GM21360 (cell line): ENCODE results near the gene SAMHD1.
"Not testable (repeated sequence)": the region's sequence is repeated elsewhere in the genome, so short reads cannot be mapped to it uniquely, and the experiment has no call there.

Experiments used
- ATAC-seq: cut with Tn5 transposase; IDR thresholded peaks from one replicate; pipeline ENCODE4 v1.9.1; 2021; ENCODE audit warnings: mild to moderate bottlenecking, moderate library complexity; ENCODE audit not compliant: unreplicated experiment

Gene SAMHD1

GRCh38 chr20:36917943-36918342 lies 33.6 kb downstream of the SAMHD1 start:
- ATAC-seq, result no peak

GRCh38 chr20:36917240-36917639 lies 34.3 kb downstream of the SAMHD1 start:
- no peak for ATAC-seq

GRCh38 chr20:36916199-36916598 lies 35.3 kb downstream of the SAMHD1 start:
- no peak for ATAC-seq

- ATAC-seq, result no peak
Measured at GRCh38 chr20:36908603-36909002, 42.9 kb downstream of the SAMHD1 start.

GRCh38 chr20:36906086-36906485 lies 45.4 kb downstream of the SAMHD1 start:
- not testable (repeated sequence) for ATAC-seq

GRCh38 chr20:36905566-36905965 lies 45.9 kb downstream of the SAMHD1 start:
- ATAC-seq, result not testable (repeated sequence)

- ATAC-seq, result no peak
Measured at GRCh38 chr20:36904690-36905089, 46.8 kb downstream of the SAMHD1 start.

GRCh38 chr20:36895036-36895435 lies 56.5 kb downstream of the SAMHD1 start:
- no peak for ATAC-seq

- ATAC-seq, result no peak
Measured at GRCh38 chr20:36893801-36894200, 57.7 kb downstream of the SAMHD1 start.

GRCh38 chr20:36891211-36891610 lies 60.3 kb downstream of the SAMHD1 start:
- no peak for ATAC-seq

- ATAC-seq, result no peak
Measured at GRCh38 chr20:36890586-36890985, 60.9 kb downstream of the SAMHD1 start.

- no peak for ATAC-seq
Measured at GRCh38 chr20:36888880-36889516, 62.5 kb downstream of the SAMHD1 start.

- no peak for ATAC-seq
Measured at GRCh38 chr20:36887752-36888090, 63.8 kb downstream of the SAMHD1 start.

- no peak for ATAC-seq
Measured at GRCh38 chr20:36886859-36887751, 64.4 kb downstream of the SAMHD1 start.

GRCh38 chr20:36885356-36885755 lies 66.2 kb downstream of the SAMHD1 start:
- no peak for ATAC-seq

- no peak for ATAC-seq
Measured at GRCh38 chr20:36883977-36884535, 67.5 kb downstream of the SAMHD1 start.

GRCh38 chr20:36881888-36882287 lies 69.6 kb downstream of the SAMHD1 start:
- no peak for ATAC-seq

- no peak for ATAC-seq
Measured at GRCh38 chr20:36881331-36881730, 70.2 kb downstream of the SAMHD1 start.

GRCh38 chr20:36880741-36881250 lies 70.7 kb downstream of the SAMHD1 start:
- ATAC-seq, result no peak

GRCh38 chr20:36878941-36879340 lies 72.6 kb downstream of the SAMHD1 start:
- no peak for ATAC-seq

GRCh38 chr20:36876473-36876833 lies 75.1 kb downstream of the SAMHD1 start:
- ATAC-seq, result no peak
